WTC11 (cell line): ENCODE data around the gene PXN. TPM values are rescaled to one million over a fixed set of nuclear protein-coding genes. Genes with fewer than 3 reads are reported as not detected.

ENCODE experiments used
- ATAC-seq: fragments of 200-7000 bp; cut with Tn5 transposase; 2 replicates; pipeline ENCODE4 v1.10.0; 2021; ENCODE audit warnings: mild to moderate bottlenecking, moderate library complexity
- CTCF ChIA-PET: fragments of 300-600 bp; sonication (Branson Sonifier 250); formaldehyde crosslinking; loops from one replicate; lab custom pipeline; 2021; ENCODE audit warnings: antibody characterized with exemption; lab: Charles Lee
- POLR2A ChIA-PET: fragments of 350-600 bp; sonication (Branson Sonifier 250); formaldehyde crosslinking; loops from one replicate; lab custom pipeline; 2021; ENCODE audit warnings: antibody characterized with exemption; lab: Charles Lee
- DNase-seq: peaks from one replicate; pipeline ENCODE4 v3.0.0; 2021; ENCODE audit warnings: low spot score
- H3K27ac Mint-ChIP-seq: 2 replicates; pipeline ENCODE4 v1.8.0; 2021; ENCODE audit warnings: mixed read lengths
- H3K27me3 Mint-ChIP-seq: 2 replicates; pipeline ENCODE4 v1.8.0; 2021; ENCODE audit warnings: low read depth, mild to moderate bottlenecking, moderate library complexity, mixed read lengths
- H3K36me3 Mint-ChIP-seq: 2 replicates; pipeline ENCODE4 v1.8.0; 2021; ENCODE audit warnings: mixed read lengths
- H3K4me1 Mint-ChIP-seq: 2 replicates; pipeline ENCODE4 v1.8.0; 2022; ENCODE audit warnings: mixed read lengths
- H3K4me3 Mint-ChIP-seq: 2 replicates; pipeline ENCODE4 v1.8.0; 2021; ENCODE audit warnings: mild to moderate bottlenecking, moderate library complexity, mixed read lengths
- H3K9me3 Mint-ChIP-seq: 2 replicates; pipeline ENCODE4 v1.8.0; 2021; ENCODE audit warnings: mixed read lengths
- ARID4B ChIP-seq: sonication (generic); formaldehyde crosslinking; IDR thresholded peaks from 2 replicates; pipeline ENCODE4 v1.8.0; 2023; ENCODE audit warnings: missing genetic modification reagents, mild to moderate bottlenecking, borderline replicate concordance
- CBFB ChIP-seq: sonication (generic); formaldehyde crosslinking; IDR thresholded peaks from 2 replicates; pipeline ENCODE4 v1.8.1; 2022; ENCODE audit warnings: mild to moderate bottlenecking, low read depth, missing genetic modification reagents
- CTCF ChIP-seq: fragments of 200-600 bp; IDR thresholded peaks from 2 replicates; pipeline ENCODE4 v1.8.0; 2022; ENCODE audit warnings: antibody characterized with exemption
- ERG ChIP-seq: fragments of 250-450 bp; sonication (Bioruptor Pico); IDR thresholded peaks from 2 replicates; pipeline ENCODE4 v1.8.0; 2021; ENCODE audit warnings: mild to moderate bottlenecking
- ETV6 ChIP-seq: sonication (generic); formaldehyde crosslinking; IDR thresholded peaks from 2 replicates; pipeline ENCODE4 v1.8.1; 2022; ENCODE audit warnings: mild to moderate bottlenecking, missing genetic modification reagents
- NFYB ChIP-seq: sonication (generic); formaldehyde crosslinking; conservative IDR thresholded peaks from 2 replicates; pipeline ENCODE4 v1.8.0; 2022; ENCODE audit warnings: low read depth, missing genetic modification reagents
- OVOL2 ChIP-seq: fragments of 250-450 bp; sonication (Bioruptor Pico); IDR thresholded peaks from 2 replicates; pipeline ENCODE4 v1.9.0; 2021; ENCODE audit warnings: mild to moderate bottlenecking, borderline replicate concordance
- SMAD4 ChIP-seq: sonication (generic); formaldehyde crosslinking; IDR thresholded peaks from 2 replicates; pipeline ENCODE4 v1.8.0; 2022; ENCODE audit warnings: mild to moderate bottlenecking, missing genetic modification reagents
- TEAD1 ChIP-seq: sonication (generic); formaldehyde crosslinking; IDR thresholded peaks from 2 replicates; pipeline ENCODE4 v1.8.0; 2022; ENCODE audit warnings: mild to moderate bottlenecking, missing genetic modification reagents
- USF1 ChIP-seq: sonication (generic); formaldehyde crosslinking; IDR thresholded peaks from 2 replicates; pipeline ENCODE4 v1.8.0; 2022; ENCODE audit warnings: mild to moderate bottlenecking, missing genetic modification reagents
- USF2 ChIP-seq: sonication (generic); formaldehyde crosslinking; IDR thresholded peaks from 2 replicates; pipeline ENCODE4 v1.8.1; 2023; ENCODE audit warnings: mild to moderate bottlenecking, missing genetic modification reagents, moderate library complexity
- ZBTB21 ChIP-seq: sonication (generic); formaldehyde crosslinking; IDR thresholded peaks from 2 replicates; pipeline ENCODE4 v1.8.1; 2023; ENCODE audit warnings: mild to moderate bottlenecking, missing genetic modification reagents, borderline replicate concordance
- ZNF281 ChIP-seq: sonication (generic); formaldehyde crosslinking; IDR thresholded peaks from 2 replicates; pipeline ENCODE4 v1.8.0; 2023; ENCODE audit warnings: mild to moderate bottlenecking, missing genetic modification reagents
- ZNF671 ChIP-seq: fragments of 250-450 bp; sonication (Bioruptor Pico); IDR thresholded peaks from 2 replicates; pipeline ENCODE4 v1.8.0; 2021; ENCODE audit warnings: mild to moderate bottlenecking
- total RNA-seq: library from RNA; stranded (reverse); gene quantifications from 3 replicates; pipeline ENCODE4 v1.2.3, GENCODE V29; 2021

Gene PXN
- total RNA-seq, 1 experiment from 2014 or later, result 132 TPM

GRCh38 chr12:120230326-120230973 lies 35.1 kb downstream of the PXN start:
- peak; percentile 46 for ATAC-seq
- H3K4me1 Mint-ChIP-seq, result peaks cover 93% of the 10 kb centered on the region

More at GRCh38 chr12:120230326-120230973, 35.1 kb downstream of the PXN start:
- H3K9me3 Mint-ChIP-seq, result no peaks in the 10 kb centered on the region
- no peaks in the 10 kb centered on the region for H3K36me3 Mint-ChIP-seq
- peak; percentile 88 for DNase-seq
- POLR2A ChIA-PET, result interaction anchor here (0.6 to 7.7 kb wide), 9 partner anchors 12 to 114 kb away, joined by 3 to 198 read pairs (median 6); partner anchors contain the start of genes PXN, RAB35, RNU4-1 and RNU4-2
- CTCF ChIA-PET, result interaction anchor here (0.8 to 10.5 kb wide), 14 partner anchors 8 to 200 kb away, joined by 3 to 717 read pairs (median 9); partner anchors contain the start of genes PXN, RNU4-1, RNU4-2 and RPLP0
- TF ChIP-seq ZNF281 (CRISPR knock-in tag) (0 out of 2 replicates have a peak, but pooled peaks have one; percentile 54), ETV6 (CRISPR knock-in tag) (no peak), ARID4B (0 out of 2 replicates have a peak, but pooled peaks have one; percentile 19), OVOL2 (CRISPR knock-in tag) (no peak), ZNF671 (CRISPR knock-in tag) (no peak), CTCF (no peak), SMAD4 (peak; percentile 51; the same call in 1 of the 2 replicates), USF1 (CRISPR knock-in tag) (peak; percentile 41; the same call in 1 of the 2 replicates), TEAD1 (CRISPR knock-in tag) (peak; percentile 64; the same call in 1 of the 2 replicates), USF2 (no peak), ZBTB21 (no peak), CBFB (CRISPR knock-in tag) (no peak), ERG (CRISPR knock-in tag) (no peak), NFYB (CRISPR knock-in tag) (no peak)
- peak overlapping the region; percentile 55 for H3K4me3 Mint-ChIP-seq
- H3K27me3 Mint-ChIP-seq, result no peaks in the 10 kb centered on the region; the same call in 1 of the 2 replicates
- peak overlapping the region; percentile 98 for H3K27ac Mint-ChIP-seq
